RWPE1 (cell line): ENCODE measurements around the gene FAM110A.
"Not testable (repeated sequence)": the region's sequence is repeated elsewhere in the genome, so short reads cannot be mapped to it uniquely, and the experiment has no call there.

Experiments used
- CTCF ChIA-PET: fragments of 350-600 bp; sonication (Branson Sonifier 250); formaldehyde crosslinking; extraction: SDS; loops from one replicate; lab custom pipeline; 2021; lab: Yijun Ruan, JAX
- POLR2A ChIA-PET: fragments of 400-600 bp; formaldehyde crosslinking; extraction: SDS; loops from one replicate; lab custom pipeline; 2020; ENCODE audit warnings: antibody characterized with exemption; ENCODE audit not compliant: low non-redundant PET; lab: Yijun Ruan, JAX
- DNase-seq: peaks from one replicate; pipeline ENCODE4 v3.0.0; 2012; ENCODE audit warnings: low spot score
- H3K27ac ChIP-seq: fragments of 450-650 bp; 2 replicates; pipeline ENCODE4 v1.5.1; 2017
- TF ChIP-seq, protein P1 (sequence below): fragments of 450-650 bp; conservative IDR thresholded peaks from 2 replicates; pipeline ENCODE4 v1.5.1; 2017; ENCODE audit warnings: low read depth, mild to moderate bottlenecking

FAM110A gene

DNA sequence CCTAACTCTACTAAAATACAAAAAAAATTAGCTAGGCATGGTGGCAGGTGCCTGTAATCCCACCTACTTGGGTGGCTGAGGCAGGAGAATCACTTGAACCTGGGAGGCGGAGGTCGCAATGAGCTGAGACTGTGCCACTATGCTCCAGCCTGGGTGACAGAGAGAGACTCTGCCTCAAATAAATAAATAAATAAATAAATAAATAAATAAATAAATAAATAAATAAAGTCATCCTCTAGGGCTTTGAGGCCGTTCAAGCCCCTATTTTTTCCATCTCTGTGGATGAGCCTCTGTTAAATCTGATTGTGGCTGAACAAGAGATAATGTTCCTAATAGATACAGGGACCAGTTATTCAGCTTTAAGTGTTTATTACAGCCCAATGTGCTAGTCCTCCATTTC is 31.8 kb upstream of the FAM110A start:
- DNase-seq, result no peak
- ChIA-PET CTCF (interaction anchor here (0.9 kb wide), 1 partner anchor 33 kb away, joined by 3 read pairs; no protein-coding TSS in a partner anchor), POLR2A (no interaction called here)
- TF ChIP-seq, protein P1, sequence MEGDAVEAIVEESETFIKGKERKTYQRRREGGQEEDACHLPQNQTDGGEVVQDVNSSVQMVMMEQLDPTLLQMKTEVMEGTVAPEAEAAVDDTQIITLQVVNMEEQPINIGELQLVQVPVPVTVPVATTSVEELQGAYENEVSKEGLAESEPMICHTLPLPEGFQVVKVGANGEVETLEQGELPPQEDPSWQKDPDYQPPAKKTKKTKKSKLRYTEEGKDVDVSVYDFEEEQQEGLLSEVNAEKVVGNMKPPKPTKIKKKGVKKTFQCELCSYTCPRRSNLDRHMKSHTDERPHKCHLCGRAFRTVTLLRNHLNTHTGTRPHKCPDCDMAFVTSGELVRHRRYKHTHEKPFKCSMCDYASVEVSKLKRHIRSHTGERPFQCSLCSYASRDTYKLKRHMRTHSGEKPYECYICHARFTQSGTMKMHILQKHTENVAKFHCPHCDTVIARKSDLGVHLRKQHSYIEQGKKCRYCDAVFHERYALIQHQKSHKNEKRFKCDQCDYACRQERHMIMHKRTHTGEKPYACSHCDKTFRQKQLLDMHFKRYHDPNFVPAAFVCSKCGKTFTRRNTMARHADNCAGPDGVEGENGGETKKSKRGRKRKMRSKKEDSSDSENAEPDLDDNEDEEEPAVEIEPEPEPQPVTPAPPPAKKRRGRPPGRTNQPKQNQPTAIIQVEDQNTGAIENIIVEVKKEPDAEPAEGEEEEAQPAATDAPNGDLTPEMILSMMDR, result no peak
- H3K27ac ChIP-seq, result no peak overlapping the region

DNA sequence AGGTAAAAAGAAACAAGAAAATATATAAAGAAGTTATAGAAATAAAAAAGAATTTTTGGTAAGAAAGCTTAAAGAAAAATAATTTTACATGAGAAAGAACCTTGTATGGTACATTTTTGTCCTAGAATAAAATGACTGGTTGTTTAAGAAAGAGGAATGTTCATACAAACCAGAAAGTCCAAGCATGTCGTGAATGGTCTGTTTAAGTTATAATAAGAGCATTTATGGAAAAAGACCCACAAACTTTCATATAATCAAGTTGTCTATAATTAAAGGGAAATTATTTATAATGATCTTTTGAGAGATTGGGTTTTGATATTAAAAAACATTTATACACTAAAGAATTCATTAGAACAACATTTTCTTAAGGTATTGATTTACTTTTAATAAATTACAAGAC is 27.8 kb upstream of the FAM110A start:
- CTCF ChIA-PET, result interaction anchor here (0.7 to 1.2 kb wide), 2 partner anchors 37 to 291 kb away, joined by 3 to 5 read pairs; partner anchors contain the start of gene SLC52A3
- DNase-seq, result no peak
- no peak overlapping the region for H3K27ac ChIP-seq
- POLR2A ChIA-PET, result no interaction called here
- TF ChIP-seq, protein P1, result no peak

DNA sequence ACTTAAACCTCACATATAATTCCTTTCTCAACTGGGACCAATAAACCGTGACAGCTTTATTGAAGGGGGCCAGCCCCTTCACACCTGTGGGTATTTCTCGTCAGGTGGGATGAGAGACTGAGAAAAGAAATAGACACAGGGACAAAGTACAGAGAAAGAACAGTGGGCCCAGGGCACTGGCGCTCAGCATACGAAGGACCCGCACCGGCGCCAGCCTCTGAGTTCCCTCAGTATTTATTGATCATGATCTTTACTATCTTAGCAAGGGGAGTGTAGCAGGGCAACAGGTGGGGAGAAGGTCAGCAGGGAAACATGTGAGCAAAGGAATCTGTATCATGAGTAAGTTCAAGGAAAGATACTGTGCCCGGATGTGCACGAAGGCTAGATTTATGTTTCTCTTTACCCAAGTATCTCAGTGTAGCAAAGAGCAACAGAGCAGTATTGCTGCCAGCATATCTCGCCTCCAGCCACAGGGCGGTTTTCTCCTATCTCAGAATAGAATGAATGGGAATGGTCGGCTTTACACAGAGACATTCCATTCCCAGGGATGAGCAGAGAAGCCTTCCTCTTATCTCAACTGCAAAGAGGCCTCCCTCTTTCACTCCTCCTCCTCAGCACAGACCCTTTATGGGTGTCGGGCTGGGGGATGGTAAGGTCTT is 21.6 kb upstream of the FAM110A start:
- DNase-seq, CTCF ChIA-PET, POLR2A ChIA-PET, H3K27ac ChIP-seq: not testable (repeated sequence)

DNA sequence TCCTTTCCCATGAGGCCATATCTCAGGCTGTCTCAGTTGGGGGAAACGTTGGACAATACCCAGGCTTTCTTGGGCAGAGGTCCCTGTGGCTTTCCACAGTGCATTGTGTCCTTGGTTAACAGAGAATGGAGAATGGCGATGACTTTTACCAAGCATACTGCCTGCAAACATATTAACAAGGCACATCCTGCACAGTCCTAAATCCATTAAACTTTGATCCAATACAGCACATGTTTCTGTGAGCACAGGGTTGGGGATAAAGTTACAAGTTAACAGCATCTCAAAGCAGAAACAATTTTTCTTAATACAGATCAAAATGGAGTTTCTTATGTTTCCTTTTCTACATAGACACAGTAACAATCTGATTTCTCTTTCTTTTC is 21.1 kb upstream of the FAM110A start:
- POLR2A ChIA-PET, CTCF ChIA-PET, H3K27ac ChIP-seq, DNase-seq: not testable (repeated sequence)

DNA sequence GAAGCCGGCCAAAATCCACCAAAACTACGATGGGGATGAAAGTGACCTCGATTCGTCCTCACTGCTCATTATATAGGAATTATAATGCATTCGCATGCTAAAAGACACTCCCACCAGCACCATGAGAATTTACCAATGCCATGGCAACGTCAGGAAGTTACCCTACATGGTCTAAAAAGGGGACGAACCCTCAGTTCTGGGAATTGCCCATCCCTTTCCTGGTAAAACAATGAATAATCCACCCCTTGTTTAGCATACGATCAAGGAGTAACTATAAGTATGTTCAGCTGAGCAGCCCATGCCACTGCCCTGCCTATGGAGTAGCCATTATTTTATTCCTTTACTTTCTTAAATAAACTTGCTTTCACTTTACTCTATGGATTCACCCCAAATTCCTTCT is 20.1 kb upstream of the FAM110A start:
- ChIA-PET POLR2A (no interaction called here), CTCF (no interaction called here)
- TF ChIP-seq, protein P1, result no peak
- no peak for DNase-seq
- H3K27ac ChIP-seq, result no peak overlapping the region

DNA sequence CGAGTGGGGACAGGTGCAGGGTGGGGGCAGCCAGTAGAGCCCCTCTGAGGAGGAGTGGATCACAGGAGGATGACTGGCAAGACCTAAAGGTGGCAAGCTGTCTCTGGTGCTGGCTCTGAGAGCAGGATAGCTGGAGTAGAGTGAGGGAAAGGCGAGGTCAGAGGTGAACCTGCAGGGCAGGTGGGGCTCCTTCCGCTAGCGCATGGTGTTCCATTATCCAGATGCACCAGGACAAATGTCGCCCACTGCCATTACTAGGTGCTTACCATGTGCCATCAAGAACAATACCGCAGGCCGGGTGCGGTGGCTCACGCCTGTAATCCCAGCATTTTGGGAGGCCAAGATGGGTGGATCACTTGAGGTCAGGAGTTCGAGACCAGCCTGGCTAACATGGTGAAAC is 18.3 kb upstream of the FAM110A start:
- CTCF ChIA-PET, result interaction anchor here (0.5 to 4.1 kb wide), 12 partner anchors 10 to 371 kb away, joined by 3 to 71 read pairs (median 4); no protein-coding TSS in a partner anchor
- TF ChIP-seq, protein P1, result no peak
- H3K27ac ChIP-seq, result no peak overlapping the region
- POLR2A ChIA-PET, result no interaction called here
- DNase-seq, result no peak

DNA sequence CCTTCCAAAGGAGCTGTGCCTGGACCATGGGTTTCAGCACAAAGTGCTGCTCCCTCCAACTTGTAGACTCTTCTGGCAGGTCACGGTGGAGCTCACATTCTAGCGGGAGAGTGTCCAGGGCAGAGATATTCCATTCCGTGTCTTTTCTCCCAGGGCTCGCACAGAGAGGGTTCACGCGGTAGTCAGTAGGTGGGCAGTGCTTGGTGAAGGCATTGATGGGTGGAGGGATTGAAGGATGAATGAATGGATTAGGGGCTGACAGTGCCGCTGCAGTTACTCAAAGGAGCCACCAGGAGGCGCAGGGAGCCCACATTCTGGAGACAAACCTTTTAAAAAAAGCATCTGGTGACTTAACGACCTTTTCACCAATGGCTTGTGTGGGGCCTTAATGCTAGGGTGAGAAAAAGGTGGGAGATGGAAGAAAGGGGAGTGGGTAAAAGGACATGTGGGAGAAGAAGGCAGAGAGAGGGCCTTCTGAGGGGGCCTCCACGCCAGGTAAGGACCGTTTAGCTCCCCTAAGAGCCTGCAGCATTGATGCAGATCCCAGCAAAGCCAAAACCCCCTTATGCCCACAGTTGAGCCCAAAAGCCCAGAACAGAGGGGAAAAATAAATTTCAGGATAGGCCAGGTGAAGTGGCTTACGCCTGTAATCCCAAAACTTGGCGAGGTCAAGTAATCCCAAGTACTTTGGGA is 17.5 kb upstream of the FAM110A start:
- peak; percentile 68 for DNase-seq
- ChIA-PET POLR2A (no interaction called here), CTCF (interaction anchor here (0.5 to 4.1 kb wide), 16 partner anchors 11 to 522 kb away, joined by 3 to 71 read pairs (median 4); no protein-coding TSS in a partner anchor)
- TF ChIP-seq, protein P1, result peak; percentile 99
- no peak overlapping the region for H3K27ac ChIP-seq
